ENCODE measurements around the gene PDE6G. TPM values are rescaled to one million over a fixed set of nuclear protein-coding genes. Genes with fewer than 3 reads are reported as not detected.

Gene PDE6G
- total RNA-seq, 1 donor from 2014 or later, result not detected

DNA sequence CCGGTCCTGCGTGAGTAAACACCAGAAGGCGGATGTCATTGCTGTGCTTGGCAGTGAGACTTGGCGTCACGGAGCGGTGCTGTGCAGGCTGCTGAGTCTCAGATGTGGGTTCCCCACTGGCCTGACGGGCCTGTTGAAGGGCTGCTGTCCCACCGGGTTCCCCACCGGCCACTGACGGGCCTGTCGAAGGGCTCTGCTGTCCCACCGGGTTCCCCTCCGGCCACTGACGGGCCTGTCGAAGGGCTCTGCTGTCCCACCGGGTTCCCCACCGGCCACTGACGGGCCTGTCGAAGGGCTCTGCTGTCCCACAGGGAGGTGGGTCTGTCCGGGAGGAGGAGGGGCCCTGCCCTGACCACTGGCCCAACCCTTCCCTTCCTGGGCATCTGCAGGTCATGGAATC lies 30.3 kb upstream of the PDE6G start:
- H4K20me1 ChIP-seq (ENCODE audit: low read depth), result peaks cover 27% of the 10 kb centered on the region
- H3K27me3 ChIP-seq, result no peaks in the 10 kb centered on the region
- H3K4me2 ChIP-seq, result no peak overlapping the region
- no peak overlapping the region for H3K27ac ChIP-seq
- no peak overlapping the region for H3K9ac ChIP-seq
- H3K4me3 ChIP-seq, result no peak overlapping the region
- H3K79me2 ChIP-seq (ENCODE audit: low read depth), result peaks cover 46% of the 10 kb centered on the region
- DNase-seq (ENCODE audit: low spot score), result no peak
- Mint-ChIP-seq H3K36me3 (peaks cover 12% of the 10 kb centered on the region), H3K4me3 (no peak overlapping the region), H3K9me3 (no peaks in the 10 kb centered on the region), H3K27me3 (ENCODE audit: insufficient read depth, low read depth) (peaks cover 7% of the 10 kb centered on the region), H3K27ac (no peak overlapping the region), H3K4me1 (peaks cover 23% of the 10 kb centered on the region)
- H2AFZ ChIP-seq (replicated peaks), result no peak overlapping the region
- H3K36me3 ChIP-seq, result no peaks in the 10 kb centered on the region
- TF ChIP-seq, protein P1, sequence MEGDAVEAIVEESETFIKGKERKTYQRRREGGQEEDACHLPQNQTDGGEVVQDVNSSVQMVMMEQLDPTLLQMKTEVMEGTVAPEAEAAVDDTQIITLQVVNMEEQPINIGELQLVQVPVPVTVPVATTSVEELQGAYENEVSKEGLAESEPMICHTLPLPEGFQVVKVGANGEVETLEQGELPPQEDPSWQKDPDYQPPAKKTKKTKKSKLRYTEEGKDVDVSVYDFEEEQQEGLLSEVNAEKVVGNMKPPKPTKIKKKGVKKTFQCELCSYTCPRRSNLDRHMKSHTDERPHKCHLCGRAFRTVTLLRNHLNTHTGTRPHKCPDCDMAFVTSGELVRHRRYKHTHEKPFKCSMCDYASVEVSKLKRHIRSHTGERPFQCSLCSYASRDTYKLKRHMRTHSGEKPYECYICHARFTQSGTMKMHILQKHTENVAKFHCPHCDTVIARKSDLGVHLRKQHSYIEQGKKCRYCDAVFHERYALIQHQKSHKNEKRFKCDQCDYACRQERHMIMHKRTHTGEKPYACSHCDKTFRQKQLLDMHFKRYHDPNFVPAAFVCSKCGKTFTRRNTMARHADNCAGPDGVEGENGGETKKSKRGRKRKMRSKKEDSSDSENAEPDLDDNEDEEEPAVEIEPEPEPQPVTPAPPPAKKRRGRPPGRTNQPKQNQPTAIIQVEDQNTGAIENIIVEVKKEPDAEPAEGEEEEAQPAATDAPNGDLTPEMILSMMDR (IDR thresholded peaks at IDR 0.05), result no peak
- no peak for TF ChIP-seq EZH2 (IDR thresholded peaks at IDR 0.05)
- no peak for TF ChIP-seq EZH2phosphoT487 (IDR thresholded peaks at IDR 0.05)
- peaks cover 10% of the 10 kb centered on the region for H3K4me1 ChIP-seq
- no peaks in the 10 kb centered on the region for H3F3A ChIP-seq (ENCODE audit: low read depth)
- H3K9me3 ChIP-seq (ENCODE audit: low read depth), result no peaks in the 10 kb centered on the region

DNA sequence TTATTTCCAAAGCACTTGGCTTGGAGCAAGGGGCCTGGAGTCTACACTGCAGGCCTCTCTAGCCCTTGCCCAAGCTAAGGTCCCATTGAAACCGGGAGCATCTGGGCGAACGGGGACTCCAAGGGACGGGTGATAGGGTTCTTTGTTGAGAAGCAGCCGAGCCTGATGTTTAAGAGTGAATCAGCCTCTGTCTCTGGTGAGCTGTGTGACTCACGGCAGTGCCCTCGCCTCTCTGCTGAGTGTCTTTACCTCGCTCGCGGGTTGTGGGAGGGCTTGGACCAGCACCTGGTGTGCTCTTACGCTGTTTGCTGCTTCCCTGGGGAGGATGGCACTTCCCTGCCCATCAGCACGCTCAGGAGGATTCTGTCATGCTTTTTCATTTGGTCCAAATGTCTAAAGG lies 28.8 kb upstream of the PDE6G start:
- DNase-seq (ENCODE audit: low spot score), result no peak
- Mint-ChIP-seq H3K4me3 (peak overlapping the region; percentile 90), H3K27me3 (ENCODE audit: insufficient read depth, low read depth) (peaks cover 7% of the 10 kb centered on the region), H3K4me1 (peaks cover 23% of the 10 kb centered on the region), H3K36me3 (peaks cover 10% of the 10 kb centered on the region), H3K27ac (no peak overlapping the region), H3K9me3 (no peaks in the 10 kb centered on the region)
- H3K4me3 ChIP-seq, result peak overlapping the region; percentile 74
- H3K27me3 ChIP-seq, result no peaks in the 10 kb centered on the region
- no peak overlapping the region for H3K27ac ChIP-seq
- H3K36me3 ChIP-seq, result no peaks in the 10 kb centered on the region
- peaks cover 27% of the 10 kb centered on the region for H4K20me1 ChIP-seq (ENCODE audit: low read depth)
- H3K9ac ChIP-seq, result no peak overlapping the region
- peak overlapping the region; percentile 95 for H3K4me2 ChIP-seq
- H3K9me3 ChIP-seq (ENCODE audit: low read depth), result no peaks in the 10 kb centered on the region
- no peak for TF ChIP-seq EZH2 (IDR thresholded peaks at IDR 0.05)
- TF ChIP-seq EZH2phosphoT487 (IDR thresholded peaks at IDR 0.05), result no peak
- TF ChIP-seq, protein P1 (IDR thresholded peaks at IDR 0.05), result no peak
- H3K79me2 ChIP-seq (ENCODE audit: low read depth), result peaks cover 50% of the 10 kb centered on the region
- no peak overlapping the region for H2AFZ ChIP-seq (replicated peaks)
- H3F3A ChIP-seq (ENCODE audit: low read depth), result peaks cover 1% of the 10 kb centered on the region
- peaks cover 10% of the 10 kb centered on the region for H3K4me1 ChIP-seq

DNA sequence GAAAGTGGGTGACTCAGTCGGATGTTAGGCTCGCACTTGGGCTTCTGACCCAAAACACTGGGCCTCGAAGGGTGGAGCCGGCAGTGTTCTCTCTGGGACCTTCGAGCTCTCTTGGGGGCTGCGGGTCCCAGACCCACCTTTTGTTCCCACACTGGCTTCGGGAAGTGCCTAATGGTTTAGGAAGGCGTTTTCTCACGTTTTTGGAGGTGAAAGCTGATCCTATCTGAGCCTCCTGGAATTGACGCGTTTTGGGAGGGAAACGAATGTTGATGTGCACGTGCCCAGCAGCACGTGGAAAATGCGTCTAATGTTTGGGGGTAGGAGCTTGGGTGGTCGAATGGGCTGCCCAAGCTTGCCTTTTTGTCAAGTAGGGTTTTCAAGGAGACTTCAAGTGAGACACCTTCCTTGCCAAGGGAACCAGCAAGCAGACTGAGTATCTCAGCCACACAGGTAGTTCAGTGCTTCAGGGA lies 28.1 kb upstream of the PDE6G start:
- Histone ChIP-seq H4K20me1 (ENCODE audit: low read depth) (peaks cover 27% of the 10 kb centered on the region), H3K9ac (peak overlapping the region; percentile 82), H3F3A (ENCODE audit: low read depth) (peaks cover 6% of the 10 kb centered on the region), H3K4me3 (peak overlapping the region; percentile 74), H3K4me2 (peak overlapping the region; percentile 95), H3K79me2 (ENCODE audit: low read depth) (peaks cover 50% of the 10 kb centered on the region), H2AFZ (replicated peaks) (no peak overlapping the region), H3K4me1 (peaks cover 10% of the 10 kb centered on the region), H3K36me3 (no peaks in the 10 kb centered on the region), H3K27me3 (no peaks in the 10 kb centered on the region), H3K27ac (no peak overlapping the region), H3K9me3 (ENCODE audit: low read depth) (no peaks in the 10 kb centered on the region)
- H3K9me3 Mint-ChIP-seq, result no peaks in the 10 kb centered on the region
- no peak overlapping the region for H3K27ac Mint-ChIP-seq
- peaks cover 23% of the 10 kb centered on the region for H3K4me1 Mint-ChIP-seq
- peak; percentile 41 for DNase-seq (ENCODE audit: low spot score)
- H3K4me3 Mint-ChIP-seq, result peak overlapping the region; percentile 90
- H3K36me3 Mint-ChIP-seq, result peaks cover 9% of the 10 kb centered on the region
- H3K27me3 Mint-ChIP-seq (ENCODE audit: insufficient read depth, low read depth), result peaks cover 5% of the 10 kb centered on the region
- TF ChIP-seq, protein P1 (IDR thresholded peaks at IDR 0.05), result no peak
- TF ChIP-seq EZH2 (IDR thresholded peaks at IDR 0.05) (no peak), EZH2phosphoT487 (IDR thresholded peaks at IDR 0.05) (no peak)
